Keratinocyte (primary cell): ENCODE data around the gene GNB3. TPM values are rescaled to one million over a fixed set of nuclear protein-coding genes. Genes with fewer than 3 reads are reported as not detected.

Experiments
- DNase-seq: peaks from one replicate; pipeline ENCODE4 v3.0.0-alpha.2; 2011; ENCODE audit warnings: low read depth, missing footprints, low spot score
- FAIRE-seq: peaks from 2 replicates; lab custom pipeline; 2011; peaks lifted over from hg19 to GRCh38; lab: Jason Lieb, UNC
- H2AFZ ChIP-seq: 2 replicates; pipeline ENCODE4 v1.6.0; 2012; ENCODE audit warnings: low read length, control low read depth, inconsistent platforms; ENCODE audit not compliant: control insufficient read depth
- H3K27ac ChIP-seq: 2 replicates; pipeline ENCODE4 v1.5.1; 2011; ENCODE audit warnings: low read length; ENCODE audit not compliant: control insufficient read depth, insufficient read depth
- H3K27me3 ChIP-seq: 3 replicates; pipeline ENCODE4 v1.6.0; 2011; ENCODE audit warnings: low read length; ENCODE audit not compliant: control insufficient read depth, insufficient read depth; ENCODE audit errors: extremely low read depth
- H3K36me3 ChIP-seq, 2 experiments: 2 replicates in 1 of 2; 3 replicates in 1 of 2; pipeline ENCODE4 v1.5.1; 2011; ENCODE audit warnings: low read length in 2 of 2, mild to moderate bottlenecking in 1 of 2; ENCODE audit not compliant: control insufficient read depth in 2 of 2, insufficient read depth in 2 of 2; ENCODE audit errors: extremely low read depth in 1 of 2
- H3K4me1 ChIP-seq: 3 replicates; pipeline ENCODE4 v1.5.1; 2011; ENCODE audit warnings: low read length; ENCODE audit not compliant: control insufficient read depth, insufficient read depth; ENCODE audit errors: extremely low read depth
- H3K4me2 ChIP-seq: 3 replicates; pipeline ENCODE4 v1.6.0; 2011; ENCODE audit warnings: low read depth, low read length; ENCODE audit not compliant: control insufficient read depth, insufficient read depth; ENCODE audit errors: extremely low read depth
- H3K4me3 ChIP-seq, 3 experiments: fragments of 200-600 bp in 1 of 3; sonication (generic) in 1 of 3; 2 replicates in 2 of 3; 3 replicates in 1 of 3; pipeline ENCODE4 v1.5.1; 2011 to 2016; ENCODE audit warnings: low read length in 3 of 3, mild to moderate bottlenecking in 3 of 3, control low read depth in 2 of 3, inconsistent platforms in 1 of 3, low read depth in 1 of 3, mixed read lengths in 1 of 3, mixed run types in 1 of 3, moderate library complexity in 1 of 3; ENCODE audit not compliant: control insufficient read depth in 2 of 3, insufficient read depth in 2 of 3; ENCODE audit errors: extremely low read depth in 1 of 3
- H3K79me2 ChIP-seq: 2 replicates; pipeline ENCODE4 v1.6.0; 2012; ENCODE audit warnings: low read length; ENCODE audit not compliant: control insufficient read depth, insufficient read depth
- H3K9ac ChIP-seq: 3 replicates; pipeline ENCODE4 v1.6.0; 2011; ENCODE audit warnings: low read length; ENCODE audit not compliant: control insufficient read depth, insufficient read depth; ENCODE audit errors: extremely low read depth
- H3K9me1 ChIP-seq: 3 replicates; pipeline ENCODE4 v1.6.0; 2011; ENCODE audit warnings: low read length; ENCODE audit not compliant: control insufficient read depth, insufficient read depth; ENCODE audit errors: extremely low read depth
- H3K9me3 ChIP-seq: 2 replicates; pipeline ENCODE4 v1.5.1; 2012; ENCODE audit warnings: low read depth, low read length; ENCODE audit not compliant: control insufficient read depth
- H4K20me1 ChIP-seq: 3 replicates; pipeline ENCODE4 v1.6.0; 2011; ENCODE audit warnings: low read length; ENCODE audit not compliant: control insufficient read depth, insufficient read depth; ENCODE audit errors: extremely low read depth
- EZH2 ChIP-seq: IDR thresholded peaks from one replicate; pipeline ENCODE4 v1.6.1; 2012; ENCODE audit warnings: inconsistent platforms, mild to moderate bottlenecking, low read length, moderate library complexity
- dilution Hi-C: fragments of 300-500 bp; cut with MboI; formaldehyde crosslinking; loops from one replicate; pipeline ENCODE4 v1.7.0; 2020; ENCODE audit warnings: low sequenced_read_pairs; ENCODE audit not compliant: extremely low pct_ligation_motif_present
- polyA plus RNA-seq, 5 experiments: library from polyadenylated mRNA; depleted of rRNA in 3 of 5; stranded (reverse) in 3 of 5; stranded (forward) in 1 of 5; unstranded in 1 of 5; fragments of >200 nt; gene quantifications; 1 replicate in 1 of 5; 2 replicates in 3 of 5; 3 replicates in 1 of 5; pipeline versions ENCODE4 v1.2.1 to v1.2.3, GENCODE V29; 2011 to 2012; ENCODE audit warnings: missing spikeins in 2 of 5, low read depth in 1 of 5, low replicate concordance in 1 of 5
- TF ChIP-seq, protein P1 (sequence below), 3 experiments: IDR thresholded peaks in 1 of 3; conservative IDR thresholded peaks in 1 of 3; optimal IDR thresholded peaks in 1 of 3; 2 replicates in 2 of 3; 3 replicates in 1 of 3; pipeline versions ENCODE3 to v1.5.1; 2011; ENCODE audit warnings: low read length in 3 of 3, mild to moderate bottlenecking in 3 of 3, moderate library complexity in 2 of 3, control low read depth in 1 of 3, inconsistent platforms in 1 of 3; ENCODE audit not compliant: insufficient read depth in 2 of 3; ENCODE audit errors: extremely low read depth in 1 of 3

Gene GNB3
- polyA plus RNA-seq, 1 donor (not counting 4 experiments of a cell fraction or from before 2014, with no cell fraction given), result 0.80 TPM

DNA sequence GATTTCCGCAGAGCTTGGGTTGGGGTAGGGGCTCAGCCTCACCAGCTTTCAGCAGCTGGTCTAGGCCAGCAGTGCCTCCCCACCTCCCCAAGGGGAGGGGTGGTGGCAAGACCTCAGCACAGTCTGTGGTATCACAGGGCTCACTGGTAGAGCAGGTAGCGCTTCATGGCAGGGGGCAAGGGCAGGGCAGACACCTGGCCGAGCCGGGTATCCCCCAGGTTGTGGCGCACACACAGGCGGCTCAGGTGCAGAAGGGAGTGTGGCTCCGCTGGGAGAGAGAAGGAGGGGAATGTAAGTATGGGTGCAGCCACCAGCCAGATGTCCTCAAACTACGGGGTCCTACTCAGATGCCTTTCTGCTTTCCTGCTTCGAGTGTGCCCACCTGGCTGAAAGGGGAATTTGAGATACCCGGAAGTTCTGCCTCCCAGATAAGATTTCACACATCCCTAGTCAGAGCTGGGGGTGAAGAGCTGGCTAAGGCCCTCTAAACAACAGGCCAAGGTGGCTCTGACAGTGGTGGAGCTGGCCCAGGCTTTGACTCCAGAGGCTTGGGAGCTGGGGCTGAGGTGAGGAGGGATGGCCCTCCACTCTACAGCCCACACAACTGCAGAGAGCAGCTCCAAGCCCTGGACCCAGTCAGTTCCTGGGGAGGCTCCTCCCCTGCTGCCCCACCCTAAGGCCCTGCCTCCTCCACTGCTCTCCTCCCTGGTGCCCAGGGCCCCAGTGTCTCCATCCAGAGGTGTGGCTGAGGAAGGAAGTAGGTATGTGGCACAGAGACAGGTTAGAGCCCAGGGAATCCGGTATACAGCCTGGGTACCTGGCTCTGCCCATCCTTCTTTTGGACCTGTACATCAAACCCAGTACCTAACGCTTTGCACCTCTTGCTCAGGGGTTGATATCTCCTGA lies 30.6 kb downstream of the GNB3 start:
- H3K27ac ChIP-seq, result peak overlapping the region; percentile 26
- peaks cover 44% of the 10 kb centered on the region for H3K79me2 ChIP-seq
- H3K36me3 ChIP-seq, result peaks cover 14 to 20% of the 10 kb centered on the region in 2 experiments
- H3K4me1 ChIP-seq, result peaks cover 45% of the 10 kb centered on the region
- H3K9me1 ChIP-seq, result no peaks in the 10 kb centered on the region
- no peaks in the 10 kb centered on the region for H3K9me3 ChIP-seq
- TF ChIP-seq, protein P1, sequence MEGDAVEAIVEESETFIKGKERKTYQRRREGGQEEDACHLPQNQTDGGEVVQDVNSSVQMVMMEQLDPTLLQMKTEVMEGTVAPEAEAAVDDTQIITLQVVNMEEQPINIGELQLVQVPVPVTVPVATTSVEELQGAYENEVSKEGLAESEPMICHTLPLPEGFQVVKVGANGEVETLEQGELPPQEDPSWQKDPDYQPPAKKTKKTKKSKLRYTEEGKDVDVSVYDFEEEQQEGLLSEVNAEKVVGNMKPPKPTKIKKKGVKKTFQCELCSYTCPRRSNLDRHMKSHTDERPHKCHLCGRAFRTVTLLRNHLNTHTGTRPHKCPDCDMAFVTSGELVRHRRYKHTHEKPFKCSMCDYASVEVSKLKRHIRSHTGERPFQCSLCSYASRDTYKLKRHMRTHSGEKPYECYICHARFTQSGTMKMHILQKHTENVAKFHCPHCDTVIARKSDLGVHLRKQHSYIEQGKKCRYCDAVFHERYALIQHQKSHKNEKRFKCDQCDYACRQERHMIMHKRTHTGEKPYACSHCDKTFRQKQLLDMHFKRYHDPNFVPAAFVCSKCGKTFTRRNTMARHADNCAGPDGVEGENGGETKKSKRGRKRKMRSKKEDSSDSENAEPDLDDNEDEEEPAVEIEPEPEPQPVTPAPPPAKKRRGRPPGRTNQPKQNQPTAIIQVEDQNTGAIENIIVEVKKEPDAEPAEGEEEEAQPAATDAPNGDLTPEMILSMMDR (optimal IDR thresholded peaks at IDR 0.05 in 1 of 3, IDR thresholded peaks at IDR 0.05 in 1 of 3, conservative IDR thresholded peaks at IDR 0.05 in 1 of 3; ENCODE audit: extremely low read depth in 1 of 3, insufficient read depth in 2 of 3, low read length in 3 of 3), result no peak
- no peak for TF ChIP-seq EZH2
- dilution Hi-C loops, result no loop called here
- no peak overlapping the region for H3K9ac ChIP-seq
- no peak for FAIRE-seq
- no peaks in the 10 kb centered on the region for H3K27me3 ChIP-seq
- peak overlapping the region; percentile 98 for H3K4me2 ChIP-seq
- H4K20me1 ChIP-seq, result peaks cover 25% of the 10 kb centered on the region
- no peak overlapping the region for H2AFZ ChIP-seq
- no peak for DNase-seq
- H3K4me3 ChIP-seq, result peak overlapping the region; percentile 76 to 92 (median 80)

DNA sequence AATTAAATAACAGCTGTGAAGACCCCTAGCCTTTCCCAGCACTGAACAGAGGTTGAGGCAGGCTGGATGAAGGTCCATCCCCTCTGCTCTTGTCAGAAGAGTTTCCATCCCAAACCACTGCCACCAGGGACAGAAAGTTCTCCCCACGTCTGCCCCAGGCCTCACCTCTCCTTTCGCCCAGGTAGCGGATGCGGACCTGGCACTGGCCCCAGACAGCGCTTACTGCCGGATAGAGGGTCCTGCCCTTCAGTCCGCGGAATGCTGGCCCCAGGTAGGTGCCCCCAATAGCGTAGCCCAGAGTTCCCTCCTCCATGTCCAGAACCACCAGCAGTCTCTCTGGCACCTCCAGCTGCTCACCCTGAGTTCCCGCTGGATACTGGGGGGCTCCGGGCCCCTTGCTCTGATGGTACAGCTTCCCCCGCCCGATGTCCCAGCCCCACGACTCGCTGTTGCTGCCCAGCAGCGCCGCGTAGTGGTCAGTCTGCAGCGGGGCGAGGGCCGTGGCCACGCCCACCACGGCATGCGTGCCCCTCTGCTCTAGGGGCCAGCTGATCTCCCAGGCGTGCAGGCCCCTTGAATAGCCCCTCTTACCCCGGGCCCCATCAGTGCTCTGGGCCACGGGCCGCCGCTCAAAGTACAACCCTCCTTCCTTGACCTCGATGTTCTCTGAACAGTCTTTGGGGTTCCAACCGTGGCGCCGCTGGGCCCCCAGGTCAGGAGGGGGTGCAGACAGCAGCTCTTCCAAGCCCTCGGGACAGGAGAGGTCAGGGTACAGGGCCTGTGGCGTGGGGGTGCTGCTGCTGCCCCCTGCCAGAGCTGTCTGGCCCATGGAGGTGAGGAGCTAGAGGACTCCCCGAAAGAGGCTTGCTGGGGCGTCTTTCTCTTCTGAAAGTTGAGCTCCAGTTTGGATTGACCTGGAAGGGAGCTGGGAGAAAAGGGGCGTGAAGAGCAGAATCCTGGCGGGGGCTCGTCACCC lies 31.6 kb downstream of the GNB3 start:
- Histone ChIP-seq H3K4me1 (peaks cover 37% of the 10 kb centered on the region), H3K36me3 (peaks cover 14 to 20% of the 10 kb centered on the region in 2 experiments), H3K27ac (peak overlapping the region; percentile 63), H3K9me1 (no peaks in the 10 kb centered on the region), H3K9me3 (no peaks in the 10 kb centered on the region), H3K79me2 (peaks cover 43% of the 10 kb centered on the region), H3K27me3 (no peaks in the 10 kb centered on the region), H3K9ac (peak overlapping the region; percentile 90), H3K4me3 (peak overlapping the region; percentile 76 to 92 (median 80)), H2AFZ (peak overlapping the region; percentile 56), H4K20me1 (peaks cover 25% of the 10 kb centered on the region), H3K4me2 (peak overlapping the region; percentile 98)
- FAIRE-seq (no peak), DNase-seq (no peak)
- TF ChIP-seq, protein P1 (optimal IDR thresholded peaks at IDR 0.05 in 1 of 3, IDR thresholded peaks at IDR 0.05 in 1 of 3, conservative IDR thresholded peaks at IDR 0.05 in 1 of 3; ENCODE audit: extremely low read depth in 1 of 3, insufficient read depth in 2 of 3, low read length in 3 of 3), result peak; percentile 81 to 99 (median 99)
- no peak for TF ChIP-seq EZH2
- dilution Hi-C loops, result no loop called here
